COLO668 (cell line): Measurements from ENCODE around the gene CACNA1D.
A peak's percentile ranks its signal among the peaks of the same experiment; 100 is the strongest.

Source experiments
- DNase-seq: peaks from one replicate; lab custom pipeline; 2025; ENCODE audit not compliant: unreplicated experiment; lab: John Stamatoyannopoulos, UW

CACNA1D gene

DNA sequence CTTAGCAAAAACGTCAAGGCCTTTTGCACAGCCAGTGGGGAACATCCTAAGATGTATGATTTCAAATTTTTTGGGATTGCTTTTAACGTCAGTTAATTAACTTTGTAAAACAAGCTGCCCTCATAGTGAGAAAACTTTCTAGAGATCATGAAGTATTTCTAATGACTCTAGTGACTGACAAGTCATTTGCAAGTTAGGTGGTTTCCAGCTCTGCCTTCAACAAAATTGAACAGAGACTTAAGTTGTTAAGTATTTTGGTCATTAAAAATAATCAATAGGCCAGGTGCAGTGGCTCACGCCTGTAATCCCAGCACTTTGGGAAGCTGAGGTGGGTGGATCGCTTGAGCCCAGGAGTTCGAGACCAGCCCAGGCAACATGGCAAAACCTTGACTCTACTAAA, 280.6 kb downstream of the CACNA1D start:
- no peak for DNase-seq

DNA sequence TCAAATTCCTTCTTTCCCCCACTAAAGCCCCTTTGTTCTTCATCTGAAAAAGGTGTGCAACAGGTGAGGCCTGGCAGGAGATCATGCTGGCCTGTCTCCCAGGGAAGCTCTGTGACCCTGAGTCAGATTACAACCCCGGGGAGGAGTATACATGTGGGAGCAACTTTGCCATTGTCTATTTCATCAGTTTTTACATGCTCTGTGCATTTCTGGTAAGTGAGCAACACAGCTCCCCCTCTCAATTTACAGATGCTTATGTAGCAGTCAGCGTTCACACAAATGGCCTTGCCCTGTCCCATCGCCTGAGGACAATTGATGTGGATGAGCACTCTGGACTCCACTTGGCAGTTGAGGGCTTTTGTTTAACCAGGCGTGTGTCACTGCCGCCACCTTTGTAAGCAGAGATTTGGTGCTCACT, 281.4 kb downstream of the CACNA1D start:
- DNase-seq: peak; percentile 45

DNA sequence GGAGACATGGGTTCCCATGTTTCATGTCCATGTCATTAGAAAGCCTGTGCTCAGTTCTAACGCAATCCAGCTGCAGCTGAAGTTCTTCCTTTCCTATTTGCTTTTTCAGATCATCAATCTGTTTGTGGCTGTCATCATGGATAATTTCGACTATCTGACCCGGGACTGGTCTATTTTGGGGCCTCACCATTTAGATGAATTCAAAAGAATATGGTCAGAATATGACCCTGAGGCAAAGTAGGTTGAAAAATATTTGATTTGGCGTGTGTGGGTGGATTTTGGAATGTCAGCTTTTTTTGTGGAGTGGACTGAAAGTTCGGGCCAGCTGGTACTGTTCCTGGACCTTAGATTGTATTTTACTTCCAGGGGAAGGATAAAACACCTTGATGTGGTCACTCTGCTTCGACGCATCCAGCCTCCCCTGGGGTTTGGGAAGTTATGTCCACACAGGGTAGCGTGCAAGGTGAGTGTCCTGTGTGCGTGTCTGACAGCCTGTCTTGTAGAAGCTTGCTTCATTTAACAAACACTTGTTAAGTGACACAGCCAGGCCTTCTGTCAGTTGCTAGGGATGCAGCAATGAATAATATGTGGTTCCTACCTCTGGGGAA, 282.2 kb downstream of the CACNA1D start:
- no peak for DNase-seq

DNA sequence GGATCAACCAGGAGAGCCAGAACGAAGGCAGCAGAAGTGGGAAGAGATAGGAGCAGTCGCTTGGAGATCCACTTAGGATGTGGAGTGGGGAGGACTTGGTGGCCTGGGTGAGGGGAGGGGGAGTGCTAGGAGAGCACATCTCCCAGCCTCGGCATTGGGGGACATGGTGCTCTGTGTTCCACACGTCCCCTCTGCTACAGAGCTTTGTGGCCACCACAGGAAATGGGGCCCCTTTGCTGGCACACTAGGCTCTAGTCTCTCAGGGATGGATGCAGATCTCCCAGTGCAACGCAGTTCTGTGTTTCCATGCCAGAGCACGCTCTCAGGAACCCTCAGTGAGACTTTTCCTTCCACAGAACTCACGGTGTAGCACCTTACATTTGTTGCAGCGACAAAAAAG, 283.1 kb downstream of the CACNA1D start:
- no peak for DNase-seq

DNA sequence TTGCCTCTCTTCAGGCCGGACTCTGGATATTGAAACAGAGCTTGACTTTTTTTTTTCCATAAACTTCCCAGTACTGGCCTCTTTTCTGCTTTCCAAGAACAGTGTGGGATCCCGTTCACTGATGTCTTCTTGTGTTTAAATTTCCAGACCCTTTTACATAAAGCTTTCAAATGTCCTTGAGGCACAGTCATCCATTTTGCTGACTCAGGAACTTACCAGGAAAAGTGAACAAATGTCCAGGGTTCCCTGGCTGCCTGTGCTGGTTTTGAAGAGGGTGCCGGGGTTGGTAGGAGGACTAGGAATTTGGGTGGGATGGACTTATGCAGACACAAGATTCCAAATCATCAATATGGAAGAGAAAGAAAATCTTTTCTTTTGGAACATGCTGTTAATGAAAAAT, 283.7 kb downstream of the CACNA1D start:
- no peak for DNase-seq

DNA sequence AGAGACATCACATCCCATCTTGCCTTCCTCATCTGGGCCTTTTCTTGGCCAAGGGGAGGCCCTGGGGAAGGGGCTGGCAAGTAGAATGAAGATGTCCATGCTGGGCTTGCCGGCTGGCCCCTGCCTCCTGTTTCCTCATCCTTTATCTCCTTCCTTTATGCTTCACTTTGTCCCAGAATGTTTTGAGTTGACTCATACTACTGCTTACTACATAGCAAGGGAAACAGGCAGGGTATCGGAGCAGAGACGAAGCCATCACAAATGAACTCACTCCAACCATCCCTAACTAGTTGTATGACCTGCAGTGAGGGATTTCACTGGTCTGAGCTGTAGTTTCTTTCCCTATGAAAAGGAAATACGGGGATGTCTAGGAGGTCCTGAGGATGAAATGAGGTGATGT, 285.8 kb downstream of the CACNA1D start:
- no peak for DNase-seq

DNA sequence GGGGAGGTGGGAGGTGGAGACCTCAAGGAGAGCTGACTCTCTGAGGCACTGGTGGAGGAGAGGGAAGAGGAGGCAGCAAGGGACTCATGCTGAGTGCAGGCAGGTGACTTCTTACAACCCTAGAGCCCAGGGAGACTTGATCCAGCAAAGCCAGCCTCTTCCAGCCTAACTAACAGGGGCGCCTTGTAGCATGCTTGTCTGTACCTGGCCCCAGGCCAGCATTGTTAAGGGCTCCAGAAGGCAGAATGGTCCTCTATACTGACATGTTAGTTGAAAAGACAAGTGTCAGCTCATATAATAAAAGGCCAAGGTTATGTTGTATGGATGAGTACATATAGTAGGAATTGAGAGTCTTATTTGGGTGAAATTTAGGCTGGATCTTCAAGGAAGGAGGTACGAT, 286.4 kb downstream of the CACNA1D start:
- DNase-seq: no peak

DNA sequence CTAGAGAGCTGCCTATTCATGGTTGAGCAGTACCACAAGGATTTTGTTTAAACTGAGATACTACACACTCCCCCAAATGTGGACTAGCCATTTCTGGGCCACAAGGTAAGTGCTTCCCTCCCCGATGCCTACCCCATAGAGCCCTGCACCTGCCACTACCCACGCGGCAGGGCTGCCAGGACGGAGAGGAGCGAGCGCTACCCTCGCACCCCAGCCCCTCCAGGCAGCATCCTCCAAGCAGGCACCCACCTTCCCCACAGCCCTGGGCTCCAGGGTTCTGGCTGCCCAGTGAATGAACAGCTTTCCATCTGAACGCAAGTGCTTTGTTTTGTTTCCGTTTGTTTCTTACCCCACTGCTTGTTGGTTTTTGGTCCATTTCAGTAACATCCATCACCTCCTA, 292.6 kb downstream of the CACNA1D start:
- no peak for DNase-seq

DNA sequence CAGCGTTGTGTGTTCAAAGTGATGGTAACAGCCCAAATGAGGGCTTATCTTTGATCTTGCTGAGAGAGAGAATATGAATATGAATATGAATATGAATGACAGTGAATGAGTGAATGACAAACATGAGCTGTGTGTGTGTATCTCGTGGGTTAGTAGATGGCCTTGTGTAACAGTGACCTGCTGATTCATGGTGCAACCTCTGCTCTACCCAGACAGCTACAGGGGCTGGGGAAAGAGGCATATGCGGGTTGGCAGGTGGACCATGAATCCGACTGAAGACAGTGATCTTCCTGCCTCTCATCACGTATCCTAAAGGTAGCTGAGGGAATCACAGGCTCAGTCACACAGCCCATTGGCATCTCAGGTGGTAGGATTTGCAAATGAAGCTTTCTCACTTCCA, 293.6 kb downstream of the CACNA1D start:
- DNase-seq: no peak

DNA sequence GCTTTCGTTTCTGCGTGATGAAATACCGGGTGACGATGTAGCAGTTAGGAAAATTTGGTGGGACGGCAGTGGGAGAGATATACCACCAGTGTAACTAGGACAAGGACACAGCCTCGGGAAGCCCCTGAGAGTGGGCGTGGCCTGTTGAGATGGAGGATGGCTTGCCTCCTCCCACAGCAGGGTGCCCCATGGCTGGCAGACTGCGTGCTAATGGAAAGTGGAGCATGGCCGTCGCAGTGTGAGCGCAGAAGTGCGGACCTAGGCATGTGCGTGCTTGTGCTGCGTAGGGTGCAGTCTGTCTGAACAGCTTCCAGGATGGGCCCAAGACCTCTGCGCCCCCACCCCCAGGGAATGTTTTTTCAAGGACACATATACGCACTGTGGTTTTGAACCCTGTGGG, 295.0 kb downstream of the CACNA1D start:
- no peak for DNase-seq

DNA sequence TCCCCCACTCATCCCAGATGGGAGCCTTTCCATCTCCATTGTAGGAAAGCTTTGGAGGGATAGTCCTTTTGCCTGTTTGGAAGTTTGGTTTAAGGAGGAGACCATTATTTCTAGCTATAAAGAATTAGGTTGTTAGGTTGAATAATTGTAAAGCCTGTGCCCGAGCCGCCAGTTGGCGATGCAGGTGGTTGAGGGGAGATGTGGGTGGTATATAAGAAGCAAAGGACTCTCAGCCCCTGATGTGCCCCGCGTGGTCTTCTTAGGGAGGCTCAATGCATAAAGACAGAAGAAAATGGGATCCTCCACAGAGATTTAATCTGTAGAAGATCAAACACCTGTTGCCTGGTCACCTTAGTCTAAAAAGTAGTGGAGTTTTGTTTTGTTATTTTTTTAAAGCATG, 296.1 kb downstream of the CACNA1D start:
- DNase-seq: no peak

DNA sequence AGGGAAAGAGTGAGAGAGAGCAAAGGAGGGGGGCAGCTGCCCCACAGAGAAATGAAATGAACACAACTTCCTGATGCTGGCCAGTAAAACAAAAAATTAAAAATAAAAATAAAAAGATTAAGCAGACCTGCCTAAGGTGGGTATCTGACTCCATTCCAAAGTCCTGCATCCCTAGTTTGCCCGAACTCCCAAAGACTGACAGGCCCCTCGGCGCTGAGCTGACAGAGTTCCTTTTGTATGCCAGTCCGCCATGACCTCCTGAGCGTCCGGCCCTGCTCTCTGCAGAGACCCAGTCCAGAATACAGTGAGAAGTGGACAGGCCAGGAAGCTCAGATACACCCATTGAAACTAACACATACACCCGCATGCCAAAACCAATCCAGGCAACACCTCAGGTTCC, 296.9 kb downstream of the CACNA1D start:
- DNase-seq: no peak

DNA sequence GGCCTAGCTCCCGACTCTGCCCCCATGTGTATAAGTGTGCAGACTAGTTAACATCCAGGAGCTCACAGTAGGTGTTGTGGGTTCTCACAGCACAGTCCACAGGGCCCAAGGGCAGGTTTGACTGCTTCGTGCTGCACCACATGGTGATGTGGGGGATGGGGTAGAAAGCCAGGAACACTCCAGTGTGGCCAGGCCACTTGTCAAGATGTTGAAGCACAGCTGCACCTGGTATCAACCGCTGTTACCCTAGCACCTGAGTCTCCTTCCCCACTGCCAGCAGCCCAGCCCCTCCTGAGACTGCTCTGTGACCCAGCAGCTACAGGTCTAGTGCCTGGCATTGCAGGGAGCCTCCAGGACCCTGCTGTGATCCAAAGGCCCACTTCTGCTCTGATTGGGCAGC, 298.5 kb downstream of the CACNA1D start:
- peak; percentile 9 for DNase-seq

DNA sequence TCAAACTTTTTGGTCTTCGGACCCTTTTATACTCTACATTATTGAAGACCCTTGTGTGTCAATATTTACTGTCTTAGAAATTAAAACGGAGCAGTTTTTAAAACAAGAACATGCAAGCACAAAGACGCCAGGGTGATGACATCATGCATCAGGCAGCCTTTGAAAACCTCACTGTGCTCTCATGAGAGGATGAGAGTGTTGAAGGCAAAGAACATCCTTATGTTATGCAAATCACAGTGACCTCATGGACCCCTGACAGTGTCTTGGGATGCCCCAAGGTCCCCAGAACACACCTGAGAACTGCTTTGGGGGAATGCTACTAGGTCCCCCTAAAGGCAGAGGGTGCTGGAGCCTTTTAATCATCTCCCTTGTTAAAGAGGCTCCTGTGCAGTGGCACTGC, 300.2 kb downstream of the CACNA1D start:
- DNase-seq: no peak

DNA sequence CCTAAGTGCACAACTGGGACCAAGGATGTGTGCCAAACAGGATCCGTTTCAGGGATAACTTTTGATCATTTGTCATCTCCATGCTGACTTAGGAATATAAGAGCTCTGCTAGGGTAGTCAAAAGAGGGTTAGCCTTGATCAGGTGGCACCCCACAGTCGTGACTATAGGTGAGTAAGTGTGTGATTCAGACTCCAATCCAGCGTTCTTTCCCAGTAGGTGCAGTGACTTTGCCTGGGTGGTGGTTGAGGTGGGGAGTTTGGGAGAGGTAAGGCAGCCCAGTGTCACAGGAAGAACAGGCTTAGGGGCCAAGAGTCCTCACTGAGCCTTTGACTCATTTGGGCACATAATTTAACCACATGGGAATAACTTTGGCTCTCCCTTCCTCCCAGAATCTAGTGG, 300.8 kb downstream of the CACNA1D start:
- DNase-seq: no peak

DNA sequence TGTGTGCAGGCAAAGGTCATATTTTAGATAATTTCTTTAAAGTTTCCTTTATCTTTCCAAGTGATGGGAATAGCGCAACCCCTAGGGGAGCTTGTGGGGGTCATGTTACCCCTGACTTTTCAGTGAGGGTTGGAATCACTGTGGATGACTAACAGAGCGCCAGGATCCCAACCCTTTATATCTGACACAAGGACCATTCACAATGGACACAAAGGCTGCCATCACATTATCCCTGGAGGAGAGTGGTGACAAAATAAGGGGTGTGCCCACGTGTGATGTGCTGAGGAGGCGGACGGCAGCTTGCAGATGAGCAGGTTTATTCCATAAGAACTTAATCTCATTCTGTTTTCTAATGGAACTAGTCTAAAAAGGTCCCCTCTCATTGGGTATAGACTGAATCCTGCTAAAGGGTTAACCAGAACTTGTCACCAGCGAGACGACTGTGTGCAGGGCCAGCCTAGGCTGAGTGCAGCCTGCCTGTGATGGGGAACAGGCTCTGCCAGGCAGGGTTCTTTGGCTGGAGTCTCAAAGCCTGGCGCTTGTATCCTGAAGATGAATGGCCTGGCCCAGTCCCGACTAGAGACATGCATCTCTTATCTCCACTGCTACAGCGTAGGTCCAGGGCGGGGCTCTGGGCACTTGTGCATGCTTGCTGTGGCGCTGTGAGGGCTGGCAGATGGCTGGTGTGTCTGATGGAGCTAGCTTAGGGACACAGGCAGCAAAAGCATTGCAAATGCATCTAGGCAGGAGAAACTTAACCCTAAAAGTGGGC, 301.6 kb downstream of the CACNA1D start:
- DNase-seq: peak; percentile 15

DNA sequence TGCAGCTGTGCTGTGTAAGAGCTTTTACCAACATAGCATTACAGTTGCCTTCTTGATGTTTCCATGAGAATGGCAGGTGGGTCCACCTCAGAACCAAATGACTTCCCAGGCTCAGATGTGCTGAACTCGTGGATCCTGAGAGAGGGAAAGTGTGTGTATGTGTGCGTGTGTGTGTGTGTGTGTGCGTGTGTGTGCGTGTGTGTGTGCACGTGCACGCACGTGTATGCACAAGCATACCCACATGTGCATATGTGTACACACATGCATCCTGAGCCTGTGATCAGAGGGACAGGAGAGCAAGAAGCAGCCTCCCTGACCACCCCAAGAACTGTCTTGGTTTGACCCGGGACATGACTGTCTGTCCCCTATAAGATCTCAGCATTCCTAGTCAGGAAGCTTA, 303.7 kb downstream of the CACNA1D start:
- DNase-seq: no peak

DNA sequence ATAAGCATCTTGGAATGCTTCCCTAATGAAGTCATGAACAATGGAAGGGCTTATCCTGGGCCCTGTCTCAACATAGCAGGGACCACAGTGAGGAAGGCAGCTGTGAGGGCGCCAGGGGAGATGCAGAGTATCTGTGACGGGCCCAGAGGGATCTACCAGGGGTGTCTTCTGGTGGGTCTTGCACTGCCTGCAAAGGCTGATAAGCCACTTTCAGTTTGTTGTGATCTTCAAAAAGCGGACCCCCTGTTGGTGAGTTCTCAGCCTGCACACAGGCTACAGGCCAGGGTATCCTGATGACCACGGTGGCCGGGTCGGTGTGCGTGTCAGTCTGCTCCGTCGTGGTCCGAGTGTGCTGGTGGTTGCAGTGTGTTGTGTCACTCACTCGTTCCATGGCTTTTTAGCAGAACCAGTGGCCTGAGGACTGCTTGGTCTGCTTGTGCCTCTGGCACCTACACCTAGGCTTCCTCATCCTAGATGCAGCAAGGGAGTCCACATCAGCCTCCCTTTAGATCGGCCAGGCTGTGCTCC, 305.0 kb downstream of the CACNA1D start:
- DNase-seq: no peak

DNA sequence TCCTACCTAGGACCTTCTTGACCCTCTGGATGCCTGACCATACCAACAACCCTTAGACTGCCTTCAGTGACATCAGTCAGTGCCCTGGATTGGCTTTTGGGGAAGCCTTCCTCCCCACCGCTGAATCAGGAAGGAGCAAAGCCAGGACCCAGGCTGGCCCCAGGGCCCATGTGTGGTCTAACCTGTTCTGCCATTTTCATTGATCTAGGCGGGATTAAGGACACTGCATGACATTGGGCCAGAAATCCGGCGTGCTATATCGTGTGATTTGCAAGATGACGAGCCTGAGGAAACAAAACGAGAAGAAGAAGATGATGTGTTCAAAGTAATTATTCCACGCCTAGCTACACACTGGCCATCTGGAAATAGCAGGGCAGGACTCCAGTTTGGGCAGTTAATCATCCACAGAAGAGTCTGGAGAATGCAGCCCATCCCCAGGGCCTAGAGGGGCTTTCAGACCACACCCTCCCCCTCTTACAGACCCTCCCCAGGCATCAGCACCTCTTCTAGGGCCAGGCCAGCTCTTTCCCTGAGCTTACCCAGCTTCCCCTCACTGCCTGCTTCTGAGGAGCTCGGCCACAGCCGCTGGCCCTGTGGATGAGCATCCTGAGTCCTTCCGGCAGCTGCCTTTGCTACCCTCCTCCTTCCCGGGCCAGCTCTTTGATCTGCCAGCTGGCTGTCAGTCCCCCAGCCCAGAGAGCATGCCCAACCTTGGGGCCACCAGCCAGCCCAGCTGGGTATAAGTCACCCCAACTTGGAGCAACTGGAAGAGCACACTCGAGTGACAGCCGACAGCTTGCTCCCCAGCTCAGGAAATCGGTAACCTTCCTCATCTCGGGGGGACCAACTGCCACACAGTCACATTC, 305.9 kb downstream of the CACNA1D start:
- DNase-seq: no peak

DNA sequence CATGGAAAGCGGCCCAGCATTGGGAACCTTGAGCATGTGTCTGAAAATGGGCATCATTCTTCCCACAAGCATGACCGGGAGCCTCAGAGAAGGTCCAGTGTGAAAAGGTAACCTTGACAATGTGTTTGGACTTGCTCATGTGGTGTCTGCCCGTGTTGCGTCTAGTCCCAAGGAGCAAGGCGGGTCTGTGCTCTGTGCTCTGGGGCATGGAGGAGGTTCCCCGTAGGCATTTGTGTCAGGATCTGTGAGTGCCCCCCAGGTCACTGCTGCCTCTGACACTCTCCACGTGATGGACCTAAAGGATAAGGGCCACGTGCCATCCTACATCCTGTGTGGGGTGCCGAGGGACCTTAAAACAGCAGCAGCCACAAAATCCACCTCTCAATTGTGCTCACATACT, 306.9 kb downstream of the CACNA1D start:
- no peak for DNase-seq

DNA sequence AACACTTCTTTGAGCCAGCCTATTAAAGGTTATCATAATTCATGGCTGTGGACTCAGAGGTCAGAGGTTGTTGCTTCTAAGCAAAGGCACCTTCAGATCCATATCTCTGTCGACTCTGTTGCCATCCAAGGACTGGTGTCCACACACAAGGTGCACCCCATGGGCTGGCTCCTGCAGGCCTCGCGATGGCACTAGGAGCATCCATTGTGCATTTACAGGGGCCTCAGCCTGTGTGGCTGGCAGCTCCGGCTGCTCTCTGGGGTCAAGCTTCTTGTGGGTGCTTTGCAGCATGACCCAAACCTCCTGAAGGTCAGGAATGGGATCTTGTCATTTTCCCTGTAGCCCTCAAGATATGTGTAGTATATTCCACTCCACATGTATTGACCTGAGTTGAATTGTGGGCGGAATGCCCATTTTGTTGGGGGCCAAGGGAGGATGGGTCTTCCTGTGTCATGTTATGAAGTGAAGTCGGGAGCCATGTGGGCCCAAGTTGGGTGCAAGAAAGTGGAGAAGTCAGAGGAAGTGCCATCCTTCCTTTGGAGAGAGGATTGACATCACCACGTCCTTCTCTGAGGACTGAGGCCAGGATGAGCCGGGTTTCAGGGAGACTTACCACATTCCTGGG, 308.0 kb downstream of the CACNA1D start:
- DNase-seq: no peak
